ENCODE results near the gene GNB1L. TPM values are rescaled to one million over a fixed set of nuclear protein-coding genes. Genes with fewer than 3 reads are reported as not detected.

Gene GNB1L
- polyA plus RNA-seq, 1 donor from 2014 or later = 15.3 TPM

DNA sequence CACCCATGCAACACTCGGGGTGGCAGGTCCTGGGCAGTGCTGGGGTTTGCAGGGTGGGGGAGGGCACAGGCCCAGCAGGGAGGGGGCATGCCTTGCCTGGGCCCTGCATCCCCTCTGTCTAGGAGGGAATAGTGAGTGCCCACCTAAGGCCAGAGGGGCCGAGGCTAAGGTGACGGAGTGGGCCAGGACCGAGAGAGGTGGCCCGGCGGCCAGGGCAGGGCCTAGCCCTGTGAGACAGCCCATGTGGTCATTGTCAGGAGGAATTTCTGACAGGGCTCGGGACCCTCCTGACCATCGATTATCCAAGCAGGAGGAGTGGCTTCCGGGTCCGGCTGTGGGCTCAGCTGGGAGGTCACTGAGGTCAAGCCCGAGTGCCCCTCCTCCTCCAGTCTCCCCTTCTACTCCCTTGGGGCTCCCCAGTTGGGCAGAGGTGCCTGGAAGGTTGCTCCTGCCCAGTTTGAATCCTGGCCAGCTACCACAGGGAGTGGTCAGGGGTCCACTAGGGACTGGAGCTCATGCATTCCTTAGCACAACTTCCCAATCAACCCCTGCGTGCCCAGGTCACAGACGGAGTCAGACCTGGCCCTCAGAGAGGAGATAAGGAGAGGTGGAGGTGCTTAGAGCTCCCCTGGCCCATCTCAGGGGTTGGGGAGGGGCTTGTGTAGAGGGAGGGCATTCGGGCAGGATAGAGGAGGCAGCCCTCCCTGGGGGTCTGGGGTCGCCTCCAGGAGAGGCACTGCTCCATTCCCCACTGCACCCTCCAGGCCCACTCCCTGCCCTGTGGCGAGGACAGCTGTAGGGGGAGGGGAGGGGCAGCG lies 116.6 kb downstream of the GNB1L start:
- Mint-ChIP-seq H3K9me3 (no peaks in the 10 kb centered on the region), H3K27ac (no peak overlapping the region), H3K27me3 (no peaks in the 10 kb centered on the region), H3K4me3 (no peak overlapping the region), H3K4me1 (no peaks in the 10 kb centered on the region), H3K36me3 (no peaks in the 10 kb centered on the region)

- no peak overlapping the region for H3K27ac Mint-ChIP-seq
- H3K4me1 Mint-ChIP-seq = no peaks in the 10 kb centered on the region
- H3K9me3 Mint-ChIP-seq = no peaks in the 10 kb centered on the region
- no peaks in the 10 kb centered on the region for H3K27me3 Mint-ChIP-seq
- H3K36me3 Mint-ChIP-seq = no peaks in the 10 kb centered on the region
- H3K4me3 Mint-ChIP-seq = no peak overlapping the region
Observed at GRCh38 chr22:19735665-19736510, 118.8 kb downstream of the GNB1L start.

GRCh38 chr22:19734837-19735382 lies 119.8 kb downstream of the GNB1L start:
- Mint-ChIP-seq H3K27me3 (peaks cover 2% of the 10 kb centered on the region), H3K9me3 (no peaks in the 10 kb centered on the region), H3K36me3 (no peaks in the 10 kb centered on the region), H3K4me3 (no peak overlapping the region), H3K27ac (no peak overlapping the region), H3K4me1 (peaks cover 0 to 2% (median 1%) of the 10 kb centered on the region in 3 donors)

DNA sequence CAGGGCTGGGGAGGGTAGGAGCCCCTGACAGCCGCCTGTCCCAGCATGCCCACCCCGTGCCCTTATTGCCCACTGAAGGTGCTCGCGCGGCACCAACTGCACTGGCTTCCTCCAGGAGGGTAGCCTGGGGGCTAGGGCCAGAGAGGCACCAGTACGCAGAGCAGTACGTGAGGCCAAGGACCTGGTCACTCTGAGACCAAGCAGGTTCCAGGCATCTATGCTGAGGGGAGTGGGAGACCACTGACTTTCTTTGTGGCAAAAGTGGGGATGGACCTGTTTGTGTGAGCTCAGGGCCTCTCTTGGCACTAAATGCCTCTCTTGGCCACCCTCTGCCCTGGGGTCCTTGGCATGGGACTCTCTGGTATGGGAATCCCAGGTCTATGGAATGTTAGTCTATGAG lies 120.5 kb downstream of the GNB1L start:
- H3K4me1 Mint-ChIP-seq = peaks cover 0 to 2% (median 1%) of the 10 kb centered on the region in 3 donors
- H3K9me3 Mint-ChIP-seq = no peaks in the 10 kb centered on the region
- no peaks in the 10 kb centered on the region for H3K36me3 Mint-ChIP-seq
- H3K4me3 Mint-ChIP-seq = no peak overlapping the region
- peaks cover 2% of the 10 kb centered on the region for H3K27me3 Mint-ChIP-seq
- no peak overlapping the region for H3K27ac Mint-ChIP-seq

DNA sequence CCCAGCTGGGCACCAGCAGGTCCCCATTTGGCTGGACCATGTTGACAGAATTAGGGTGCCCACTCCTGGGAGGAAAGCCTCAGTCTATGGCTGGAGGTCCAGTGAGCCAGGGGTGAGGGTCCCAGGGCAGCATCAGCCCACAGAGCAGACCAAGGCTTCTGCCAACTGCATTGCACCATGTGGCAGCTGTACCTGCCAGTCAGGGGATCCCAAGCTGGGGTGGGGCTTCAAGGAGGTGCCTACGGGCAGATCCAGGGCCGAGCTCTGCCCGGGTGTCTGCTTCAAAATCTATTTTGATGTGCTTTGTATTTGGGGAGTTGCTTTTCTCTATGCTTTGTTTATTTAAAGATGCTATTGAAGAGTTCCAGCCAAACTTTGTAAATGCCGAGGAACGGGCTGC lies 120.9 kb downstream of the GNB1L start:
- Mint-ChIP-seq H3K4me1 (peaks cover 0 to 2% (median 1%) of the 10 kb centered on the region in 3 donors), H3K9me3 (no peaks in the 10 kb centered on the region), H3K27ac (no peak overlapping the region), H3K27me3 (peaks cover 2% of the 10 kb centered on the region), H3K36me3 (no peaks in the 10 kb centered on the region), H3K4me3 (no peak overlapping the region)

Other genes with a start within 250 kb of the GNB1L start
- gene SEPTIN5, start 140.4 kb downstream of the GNB1L start, polyA plus RNA-seq = 0.43 TPM
- gene GP1BB, start 131.3 kb downstream of the GNB1L start, polyA plus RNA-seq = 2.0 TPM
- gene TBX1, start 94.1 kb downstream of the GNB1L start, polyA plus RNA-seq = not detected
- 7.3 TPM for gene RTL10, start within 50 bp of the GNB1L start, polyA plus RNA-seq
- 85.3 TPM for gene COMT, start 86.9 kb upstream of the GNB1L start, polyA plus RNA-seq
- 17.3 TPM for gene TXNRD2, start 86.9 kb upstream of the GNB1L start, polyA plus RNA-seq
- 0.16 TPM for gene ARVCF, start 161.9 kb upstream of the GNB1L start, polyA plus RNA-seq
- gene TANGO2, start 166.2 kb upstream of the GNB1L start, polyA plus RNA-seq = 44.5 TPM
- 4.8 TPM for gene DGCR8, start 225.4 kb upstream of the GNB1L start, polyA plus RNA-seq